Islet of Langerhans (tissue), 1 donor: Measurements from ENCODE around the gene MAN2C1.

Experiments
- FAIRE-seq: peaks from one replicate; lab custom pipeline; 2011; peaks lifted over from hg19 to GRCh38; lab: Jason Lieb, UNC

Gene MAN2C1

DNA sequence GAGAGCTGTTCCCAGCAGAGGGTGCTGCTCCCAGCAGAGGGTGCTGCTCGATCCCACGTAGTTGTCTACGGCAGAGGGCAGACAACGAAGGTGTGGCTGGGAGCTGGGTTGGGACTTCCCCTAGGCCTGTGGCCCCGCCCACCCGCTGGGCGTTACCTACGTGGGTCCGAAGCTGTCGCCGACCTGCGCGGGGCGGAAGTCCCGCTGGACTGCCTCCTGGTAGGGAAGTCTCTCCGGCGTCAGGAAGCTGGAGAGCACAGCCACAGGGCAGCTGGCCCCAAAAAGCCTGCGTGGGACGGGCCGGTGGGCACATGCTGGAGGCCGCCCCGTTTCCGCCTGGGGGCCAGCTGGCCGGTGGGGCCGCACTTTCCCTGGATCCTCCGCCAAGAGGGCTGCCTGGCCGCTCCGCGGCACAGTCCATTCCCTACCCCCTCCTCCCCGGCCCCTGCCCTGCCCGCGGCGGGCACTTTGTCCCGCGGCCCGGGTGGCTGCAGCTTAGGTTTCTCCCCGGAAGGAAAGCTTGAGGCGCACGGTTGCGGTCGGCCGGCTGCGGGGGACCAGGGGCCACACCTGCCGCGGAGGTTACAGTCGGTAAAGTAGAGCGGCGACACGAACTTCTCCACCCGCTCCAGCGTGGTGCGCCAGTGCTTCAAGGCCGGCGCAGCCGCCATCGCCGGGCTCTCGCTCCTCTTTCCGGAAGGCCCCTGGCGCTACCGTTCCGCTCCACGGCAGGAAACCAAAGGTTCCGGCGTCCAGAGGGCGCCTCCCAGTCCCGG lies at the start of gene MAN2C1:
Gene MAN2C1 (minus strand): TSS at position 695 of the 776 bp plus-strand sequence. CDS start 24 bp downstream, at position 671.
- FAIRE-seq: no peak

DNA sequence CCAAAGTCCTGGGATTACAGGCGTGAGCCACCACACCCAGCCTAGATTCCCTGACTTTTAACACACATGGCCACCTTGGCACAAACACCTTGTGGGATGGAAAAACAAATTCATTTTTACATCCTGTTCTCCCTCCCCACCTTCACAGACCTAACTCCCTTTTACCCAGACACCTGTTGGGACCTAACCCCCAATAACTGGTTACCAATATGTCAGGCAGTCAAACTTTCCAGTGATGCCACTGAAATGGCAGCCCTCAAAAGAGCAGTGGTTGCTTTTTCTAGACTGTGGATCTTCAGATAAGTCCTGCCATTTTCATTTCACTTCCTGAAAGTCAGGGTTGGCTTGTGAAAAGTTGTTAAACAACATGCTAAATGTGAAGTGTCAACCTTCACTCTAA lies 48.2 kb upstream of the MAN2C1 start:
- no peak for FAIRE-seq

DNA sequence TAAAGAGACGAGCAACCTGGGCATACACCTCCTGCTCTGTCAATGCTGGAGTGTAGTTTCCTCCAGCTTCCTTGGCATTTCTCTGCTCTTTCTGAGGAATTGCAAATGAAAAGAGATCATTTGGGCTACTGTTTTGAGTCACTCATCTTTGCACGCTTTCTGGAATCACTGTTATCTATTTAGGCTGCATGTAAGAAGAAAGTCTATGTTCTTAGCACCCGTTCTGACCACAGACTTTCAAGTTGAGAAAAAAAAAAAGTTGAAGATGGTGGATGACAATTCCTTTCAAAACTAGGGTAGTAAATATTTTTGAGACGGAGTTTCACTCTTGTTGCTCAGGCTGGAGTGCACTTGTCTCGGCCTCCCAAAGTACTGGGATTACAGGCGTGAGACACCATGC lies 41.8 kb upstream of the MAN2C1 start:
- FAIRE-seq: no peak

DNA sequence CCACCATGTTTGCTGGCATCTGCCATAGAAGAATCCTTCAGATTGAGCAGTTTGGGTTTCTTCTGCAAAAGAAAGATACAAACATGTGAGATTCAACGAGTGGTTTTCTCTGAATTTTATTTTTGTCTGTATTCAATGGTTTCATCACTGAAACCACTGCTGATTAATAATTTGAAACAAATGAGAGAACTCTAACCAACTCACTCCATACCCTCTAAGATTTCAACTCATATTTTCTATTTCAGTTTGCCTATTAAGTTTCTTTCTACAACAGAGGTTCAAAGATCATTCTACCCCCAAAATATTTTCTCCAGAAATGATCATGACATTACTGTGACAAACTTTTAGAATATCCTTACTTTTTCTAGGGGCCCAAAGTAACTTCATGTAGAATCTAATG lies 38.7 kb upstream of the MAN2C1 start:
- FAIRE-seq: no peak

DNA sequence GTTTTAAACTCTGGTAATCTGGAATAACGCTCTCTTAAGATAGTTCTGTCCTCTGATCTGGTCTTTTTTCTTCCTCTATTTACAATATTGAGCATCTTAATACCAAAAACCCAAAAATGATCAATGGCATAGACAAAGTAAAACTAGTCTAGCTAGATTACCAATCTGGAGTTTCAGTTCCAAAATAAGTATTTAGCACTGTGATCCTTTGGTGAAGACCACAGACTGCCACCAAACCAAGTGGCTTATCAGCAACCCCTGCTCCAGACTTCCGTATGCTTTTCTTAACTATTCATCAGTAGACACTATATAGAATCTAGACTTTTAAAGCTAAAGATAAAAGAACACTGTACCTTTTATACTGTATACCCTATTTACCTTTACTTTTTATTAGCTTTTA lies 35.5 kb upstream of the MAN2C1 start:
- no peak for FAIRE-seq

DNA sequence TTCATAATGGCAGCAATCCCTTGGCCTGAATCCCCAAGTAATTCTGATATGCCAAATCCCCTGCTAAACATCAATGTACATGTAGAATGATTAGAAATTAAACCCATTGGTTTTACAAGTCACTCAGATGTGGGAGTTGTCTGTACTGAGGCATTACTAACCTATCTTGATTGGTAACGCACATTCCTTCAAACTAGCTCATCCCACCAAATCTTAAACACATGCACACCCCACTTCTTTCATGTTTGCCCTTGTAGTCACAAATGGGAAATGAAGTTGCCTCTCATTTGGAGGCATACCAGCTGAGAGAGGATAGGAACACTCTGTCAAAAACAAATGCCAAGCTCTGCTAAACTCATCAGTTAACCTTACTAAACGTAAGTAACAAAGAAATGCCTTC lies 29.1 kb upstream of the MAN2C1 start:
- no peak for FAIRE-seq

DNA sequence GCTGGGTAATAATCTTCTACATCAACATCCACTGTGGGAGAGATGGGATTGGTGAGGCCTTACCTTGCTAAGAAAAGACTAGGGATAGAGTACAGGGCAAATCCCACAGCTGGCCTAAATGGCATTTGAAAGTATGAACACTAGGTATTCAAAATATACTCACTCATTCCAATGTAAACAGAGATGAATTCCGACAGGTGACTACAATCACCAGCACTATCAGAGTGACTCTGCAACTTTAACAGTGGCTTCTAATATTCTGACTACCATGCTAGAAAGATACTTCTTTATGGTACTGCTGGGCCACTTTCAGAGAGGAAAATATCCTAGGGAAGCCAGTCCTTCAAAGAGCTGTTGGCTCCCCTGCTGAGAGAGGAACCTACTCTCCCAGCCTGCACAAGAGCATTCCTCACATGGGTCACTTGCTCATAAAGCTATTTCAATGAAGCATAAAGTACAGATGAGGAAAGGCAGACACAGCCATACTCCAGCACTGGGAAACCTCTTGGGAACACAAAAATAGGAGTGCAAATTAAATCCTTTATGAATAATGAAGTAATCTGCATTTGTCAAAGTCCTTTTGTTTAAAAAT lies 21.5 kb upstream of the MAN2C1 start:
- FAIRE-seq: no peak

DNA sequence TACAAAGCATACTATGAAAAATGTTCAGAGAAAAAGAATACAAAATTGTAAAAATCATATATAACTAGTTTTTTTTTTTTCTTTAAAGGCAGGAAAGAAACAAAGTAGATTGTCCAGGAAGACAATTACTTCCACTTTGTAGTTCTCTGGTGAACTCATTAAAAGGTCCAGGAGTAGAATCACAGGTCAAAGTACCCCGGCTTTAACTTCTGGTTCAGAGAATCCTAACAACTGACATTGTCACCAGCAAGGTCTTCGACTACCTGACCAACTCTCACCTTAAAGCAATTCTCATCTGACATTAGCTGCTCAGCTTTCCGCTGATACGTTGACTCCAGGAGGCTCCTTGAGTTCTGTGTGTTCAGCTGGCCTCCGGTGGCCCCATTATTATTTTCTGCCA lies 15.6 kb upstream of the MAN2C1 start:
- FAIRE-seq: peak; percentile 90

DNA sequence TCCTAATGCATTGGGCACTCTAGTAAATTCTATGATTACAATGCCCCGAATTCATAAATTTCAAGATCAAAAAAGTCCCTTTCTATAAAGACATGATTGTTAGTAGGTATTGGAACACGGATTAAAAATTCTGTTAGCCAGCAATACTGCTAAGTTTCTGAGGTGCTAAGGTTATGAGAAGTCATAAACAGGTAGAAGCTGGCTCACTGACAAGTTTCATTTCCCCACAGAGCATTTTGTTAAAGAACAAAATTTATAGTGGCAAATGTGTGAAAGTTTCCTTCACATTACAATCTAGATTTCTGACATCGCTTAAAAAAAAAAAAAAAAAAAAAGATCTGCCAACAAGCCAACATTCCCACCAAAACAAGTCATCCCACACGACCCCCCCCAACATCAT lies 12.4 kb upstream of the MAN2C1 start:
- no peak for FAIRE-seq

DNA sequence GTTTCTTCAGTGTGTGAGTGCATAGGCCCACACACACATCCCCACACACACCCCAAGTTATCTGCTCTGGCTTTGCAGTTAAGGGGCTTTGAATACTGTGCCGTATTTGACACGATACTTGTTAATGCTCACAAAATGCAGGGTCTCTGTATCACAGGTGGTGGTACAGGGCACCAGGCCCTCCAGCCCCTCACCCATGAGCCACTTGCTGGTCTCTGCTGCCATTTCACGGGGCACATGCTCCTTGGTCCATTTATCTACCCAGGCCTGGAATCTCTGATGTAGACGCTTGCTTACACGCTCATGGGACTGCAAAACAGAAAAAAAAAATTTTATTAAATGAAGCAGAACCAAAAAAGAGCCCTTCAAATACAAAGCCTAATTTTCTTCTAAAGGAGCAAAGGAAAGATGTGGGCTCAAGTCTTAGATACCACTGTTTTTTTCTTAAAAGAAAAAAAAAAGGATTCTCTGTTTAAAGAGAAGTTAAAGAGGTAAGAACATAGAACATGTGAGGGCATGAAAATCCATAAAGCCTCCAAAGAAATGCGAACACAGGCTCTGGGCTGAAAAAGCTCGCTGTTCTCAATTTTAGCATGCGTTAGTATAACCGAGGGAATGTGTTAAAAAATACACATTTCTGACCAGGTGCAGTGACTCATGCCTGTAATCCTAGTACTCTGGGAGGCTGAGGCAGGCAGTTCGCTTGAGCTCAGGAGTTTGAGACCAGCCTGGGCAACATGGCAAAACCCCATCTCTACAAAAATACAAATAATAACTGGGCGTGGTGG lies 3.7 kb upstream of the MAN2C1 start:
- no peak for FAIRE-seq

DNA sequence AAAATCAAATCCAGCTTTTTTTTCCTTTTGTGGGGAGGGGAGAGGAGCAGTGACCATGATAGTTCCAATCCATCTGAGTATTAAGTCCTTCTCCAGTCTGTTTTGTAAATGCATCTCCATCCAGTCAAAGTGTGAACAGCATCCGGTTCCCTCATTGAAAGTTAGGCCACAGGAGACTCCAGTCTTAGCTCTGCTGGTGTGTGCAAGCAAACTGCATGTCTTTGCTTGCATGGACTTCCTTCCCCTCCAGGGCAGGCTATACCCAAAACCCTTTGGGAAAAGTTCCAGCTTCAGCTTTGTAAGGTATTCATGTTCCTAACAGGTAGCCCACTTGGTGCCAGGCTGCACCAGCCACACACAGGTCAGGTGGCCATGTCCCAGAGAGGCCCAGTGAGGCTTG lies 3.1 kb upstream of the MAN2C1 start:
- FAIRE-seq: no peak

DNA sequence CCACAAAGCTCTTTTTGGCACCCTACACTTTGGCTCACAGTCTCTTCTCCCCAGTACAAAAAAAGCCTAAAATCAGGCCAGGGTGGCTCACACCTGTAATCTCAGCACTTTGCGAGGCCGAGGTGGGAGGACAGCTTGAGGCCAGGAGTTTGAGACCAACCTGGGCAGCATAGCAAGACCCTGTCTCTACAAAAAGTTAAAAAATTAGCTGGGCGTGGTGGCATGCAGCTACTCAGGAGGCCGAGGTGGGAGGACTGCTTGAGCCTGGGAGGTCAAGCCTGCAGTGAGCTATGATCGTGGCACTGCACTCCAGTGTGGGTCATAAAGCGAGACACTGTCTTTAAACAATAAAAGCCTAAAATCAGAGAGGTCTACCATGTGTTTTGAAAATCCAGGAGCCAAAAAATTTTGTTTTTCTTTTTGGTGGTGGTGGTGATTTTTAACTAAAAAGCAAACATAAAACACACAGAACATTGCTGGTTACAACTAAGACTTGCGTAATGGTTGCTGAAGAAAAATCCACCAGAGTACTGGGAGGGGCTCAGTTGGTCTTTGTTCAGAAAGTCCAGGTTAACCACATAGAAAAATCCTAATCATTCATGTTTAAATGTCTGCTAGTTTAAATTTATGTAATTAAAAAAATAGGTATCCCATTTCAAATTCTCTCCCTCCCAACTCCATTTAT lies 1.6 kb upstream of the MAN2C1 start:
- no peak for FAIRE-seq

DNA sequence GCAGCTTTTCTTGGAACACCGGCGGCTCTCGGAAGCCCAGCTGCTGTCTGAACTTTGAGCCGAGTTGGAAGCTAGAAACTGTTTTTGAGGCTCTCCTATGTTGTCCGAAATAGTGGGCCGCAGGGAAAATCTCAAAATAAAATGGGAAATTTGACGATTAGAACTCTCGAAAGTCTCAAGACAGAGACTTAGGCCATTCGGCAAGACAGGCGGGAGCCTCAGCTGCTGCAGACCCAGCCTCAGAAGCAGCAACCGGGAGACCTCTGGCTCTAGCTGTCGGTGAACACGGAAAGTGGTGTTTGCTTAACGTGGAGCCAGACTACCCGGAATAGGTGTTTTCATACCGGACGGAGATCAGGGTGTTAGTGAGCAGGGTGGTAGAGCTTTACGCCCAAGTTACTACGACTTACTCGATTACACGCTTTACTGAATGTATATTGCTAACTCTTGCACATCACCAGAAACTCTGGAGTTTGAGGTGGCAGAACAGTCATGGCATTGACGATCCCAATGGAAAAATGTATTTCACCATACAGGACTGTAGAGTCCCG lies 357 bp upstream of the MAN2C1 start:
- no peak for FAIRE-seq

DNA sequence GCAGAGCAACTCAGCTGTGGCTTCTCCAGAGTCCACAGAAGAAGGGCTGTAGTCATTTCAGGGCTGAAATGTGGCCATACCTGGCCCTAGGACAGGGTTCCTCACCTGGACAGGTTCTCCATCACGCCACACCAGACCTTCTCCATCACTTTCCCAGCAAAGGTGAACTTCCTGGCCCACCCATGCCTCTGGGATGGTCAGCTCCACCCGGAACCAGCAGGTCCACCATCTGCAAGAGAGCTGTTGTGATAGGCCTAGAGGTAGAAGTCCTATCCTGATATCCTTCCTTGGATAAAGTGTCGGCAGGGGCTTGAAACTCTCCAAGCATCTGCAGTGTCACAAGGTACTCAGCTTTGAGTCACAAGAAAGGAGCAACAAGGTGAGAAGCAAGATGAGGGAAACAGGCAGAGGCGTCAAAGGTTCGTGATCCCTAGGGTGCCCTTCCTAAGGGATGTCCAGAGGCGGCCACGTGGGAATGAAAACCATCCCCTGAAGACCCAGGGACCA lies 948 bp downstream of the MAN2C1 start:
- no peak for FAIRE-seq

DNA sequence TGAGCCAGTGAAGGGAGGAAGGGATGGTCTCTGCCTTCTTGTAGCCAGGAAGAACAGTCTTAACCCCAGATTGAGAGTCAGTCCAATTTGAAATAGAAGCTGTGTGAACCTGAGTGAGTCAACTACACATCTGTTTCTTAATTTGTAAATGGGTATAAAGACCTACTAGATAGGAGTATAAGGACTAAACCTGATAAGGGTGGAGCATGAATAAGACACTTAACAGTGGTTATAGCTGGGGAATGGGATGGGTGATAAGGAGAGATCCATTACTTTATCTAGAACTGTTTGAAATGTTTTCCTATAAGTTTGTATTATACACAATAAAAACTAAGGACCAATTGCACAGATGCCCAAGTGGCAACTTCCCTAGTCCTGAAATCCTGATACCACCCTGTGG lies 1.4 kb downstream of the MAN2C1 start:
- no peak for FAIRE-seq

DNA sequence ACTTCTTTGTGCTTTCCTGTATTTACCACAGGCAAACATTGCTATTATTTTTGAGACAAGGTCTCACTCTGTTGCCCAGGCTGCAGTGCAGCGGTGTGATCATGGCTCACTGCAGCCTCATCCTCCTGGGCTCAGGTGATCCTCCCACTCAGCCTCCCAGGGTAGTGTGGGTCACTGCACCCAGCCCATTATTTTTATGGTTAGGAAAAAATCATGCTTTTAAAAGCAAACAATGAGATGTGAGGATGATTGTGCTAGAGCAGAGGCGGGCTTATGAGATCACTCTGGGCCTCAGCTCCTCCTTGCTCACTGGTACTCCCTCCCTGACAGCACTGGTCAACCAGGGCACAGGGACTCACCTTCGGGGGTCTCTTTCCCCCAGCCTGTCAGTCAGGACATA lies 2.2 kb downstream of the MAN2C1 start:
- no peak for FAIRE-seq

DNA sequence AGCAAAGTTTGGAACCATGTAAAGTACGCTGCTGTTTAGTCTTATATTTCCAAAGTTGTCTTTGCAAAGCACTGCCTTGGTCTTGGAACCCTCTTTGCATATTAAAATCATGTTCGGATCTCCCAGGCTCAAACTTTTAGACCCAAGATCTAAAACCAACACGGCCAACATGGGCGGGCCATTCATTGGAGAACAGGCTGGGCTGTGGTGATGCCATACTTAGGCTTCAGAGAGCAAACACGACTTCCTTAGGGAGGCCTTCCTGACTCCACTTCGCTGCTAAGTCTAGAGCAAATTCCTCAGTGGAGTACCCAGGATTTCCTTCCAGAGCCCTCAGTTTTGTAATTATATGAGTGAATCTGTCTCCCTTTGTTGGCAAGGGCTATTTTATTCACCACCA lies 3.5 kb downstream of the MAN2C1 start:
- FAIRE-seq: no peak

DNA sequence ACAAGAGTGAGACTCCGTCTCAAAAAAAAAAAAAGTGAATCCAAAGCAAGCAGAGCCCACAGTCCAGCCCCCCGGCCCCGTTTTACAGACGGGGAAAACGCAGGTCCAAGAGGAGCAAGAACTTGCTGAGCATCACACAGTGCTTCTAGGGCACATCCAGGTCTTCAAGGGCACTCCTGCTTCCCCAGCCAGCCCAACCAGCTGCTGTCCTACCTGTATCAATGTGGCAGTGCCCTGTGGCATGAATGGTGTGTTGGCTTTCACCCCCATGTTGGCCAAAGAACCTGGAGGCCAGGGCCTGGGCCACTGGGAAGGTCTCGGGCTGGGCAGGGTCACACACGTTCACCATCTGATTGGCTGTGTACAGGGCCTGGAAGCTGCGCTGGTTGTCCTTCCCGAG lies 4.6 kb downstream of the MAN2C1 start:
- no peak for FAIRE-seq

DNA sequence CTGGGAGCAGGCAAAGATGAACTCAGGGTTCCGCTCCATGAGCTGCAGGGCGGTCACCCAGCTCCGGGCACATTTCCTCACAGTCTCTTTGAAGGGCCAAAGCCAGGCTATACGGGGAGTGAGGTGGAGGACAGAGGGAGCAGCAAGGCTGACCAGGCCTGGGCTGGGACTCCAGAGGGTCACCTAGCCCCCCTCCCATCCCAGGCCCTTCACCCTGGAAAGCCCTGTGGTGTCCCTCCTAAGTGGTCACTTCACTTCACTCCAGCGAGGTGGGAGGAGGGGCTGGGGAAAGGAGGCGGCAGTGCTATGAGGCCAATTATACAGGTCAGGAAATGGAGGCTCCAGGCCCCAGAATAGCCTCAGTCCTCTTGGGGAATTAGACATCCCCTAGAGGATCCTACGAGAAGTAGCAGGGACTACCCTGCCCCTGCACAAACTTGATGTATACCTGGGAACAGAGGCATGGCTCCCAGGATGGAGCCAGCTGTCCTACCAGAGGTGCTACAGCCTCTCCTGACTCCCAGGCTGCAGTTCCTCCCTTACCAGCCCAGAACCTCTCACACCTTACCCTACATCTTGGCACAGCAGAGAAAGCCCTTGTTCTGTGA lies 5.7 kb downstream of the MAN2C1 start:
- FAIRE-seq: no peak

DNA sequence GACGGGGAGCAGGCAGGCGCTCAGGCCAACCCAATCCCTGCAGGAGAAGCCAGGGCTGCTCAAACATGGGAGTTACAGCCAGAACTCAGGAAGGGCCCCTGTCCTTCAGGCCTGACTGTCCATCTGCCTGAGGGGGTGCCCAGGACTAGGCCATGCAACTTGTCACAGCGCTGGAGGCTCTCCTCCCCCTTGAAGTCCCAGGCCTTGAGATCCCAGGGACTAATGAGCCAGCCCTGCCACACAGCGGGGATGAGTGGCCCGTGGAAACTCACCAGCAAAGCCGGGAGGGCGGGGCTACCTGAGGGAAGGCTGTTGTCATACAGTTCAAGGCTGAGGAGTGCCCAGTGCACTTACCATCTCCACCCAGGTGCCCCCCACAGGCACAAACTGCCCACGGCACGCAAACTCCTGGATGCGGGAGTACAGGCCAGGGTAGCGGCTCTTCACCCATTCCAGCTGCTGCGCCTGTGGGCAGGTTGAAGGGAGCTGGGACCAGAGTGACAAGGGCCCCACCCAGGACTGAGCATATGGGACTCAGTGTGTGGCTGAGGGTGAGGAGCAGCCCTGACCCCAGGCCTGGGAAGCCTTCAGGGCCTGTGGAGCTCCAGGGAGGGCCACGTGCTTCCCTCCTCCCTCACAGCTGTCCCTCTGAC lies 6.3 kb downstream of the MAN2C1 start:
- no peak for FAIRE-seq

DNA sequence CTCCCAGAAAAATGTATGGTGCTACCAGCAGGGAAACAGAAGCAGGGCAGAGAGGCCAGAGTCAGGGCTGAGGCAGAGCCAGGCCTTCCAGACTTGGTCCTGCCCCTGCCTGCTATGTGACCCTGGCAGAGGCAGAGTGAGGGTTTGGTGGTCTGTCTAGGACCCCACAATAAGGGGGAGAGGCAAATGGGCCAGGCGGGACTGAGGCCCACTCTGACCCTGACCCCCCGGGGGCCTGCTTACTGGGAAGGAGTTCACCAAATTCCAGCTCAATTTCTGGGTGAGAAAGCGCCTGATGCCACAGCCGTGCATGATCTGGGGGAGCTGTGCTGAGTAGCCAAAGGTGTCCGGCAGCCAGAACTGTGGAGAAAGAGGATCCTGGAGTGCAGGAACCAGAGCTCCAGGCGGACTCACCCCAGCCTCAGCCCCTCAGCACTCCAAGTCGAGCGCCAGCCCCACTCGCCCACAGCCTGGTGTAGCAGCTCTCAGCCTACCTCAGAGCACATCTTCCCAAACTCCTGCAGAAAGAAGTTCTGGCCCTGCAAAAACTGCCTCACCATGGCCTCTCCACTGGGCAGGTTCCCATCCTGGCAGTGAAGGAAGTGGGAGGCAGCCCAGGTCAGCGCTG lies 6.9 kb downstream of the MAN2C1 start:
- no peak for FAIRE-seq
